Thyroid gland (tissue), 4 donors: ENCODE results near the gene PLXNB1. TPM values are rescaled to one million over a fixed set of nuclear protein-coding genes. Genes with fewer than 3 reads are reported as not detected.

Source experiments
- DNase-seq, 2 donors: peaks; one replicate each; pipeline ENCODE4 v3.0.0-alpha.2; 2019
- H3K27ac ChIP-seq, 3 donors: fragments of 200-600 bp; sonication (generic); 1 replicate in 2 of 3; 2 replicates in 1 of 3; pipeline ENCODE4 v1.5.1; 2016 to 2019; ENCODE audit warnings: mild to moderate bottlenecking in 1 of 3, moderate library complexity in 1 of 3
- H3K27me3 ChIP-seq: fragments of 200-600 bp; sonication (generic); one replicate; pipeline ENCODE4 v1.5.1; 2019
- H3K36me3 ChIP-seq, 2 donors: fragments of 200-600 bp; sonication (generic); one replicate each; pipeline ENCODE4 v1.5.1; 2016 to 2019
- H3K4me1 ChIP-seq, 2 donors: fragments of 200-600 bp; sonication (generic); one replicate each; pipeline ENCODE4 v1.5.1; 2017 to 2019
- H3K4me3 ChIP-seq, 3 donors: fragments of 200-600 bp; sonication (generic); replicated peaks in 1 of 3; 1 replicate in 2 of 3; 2 replicates in 1 of 3; pipeline ENCODE4 v1.5.1; 2016; ENCODE audit warnings: mild to moderate bottlenecking in 1 of 3
- H3K9me3 ChIP-seq: fragments of 200-600 bp; sonication (generic); one replicate; pipeline ENCODE4 v1.5.1; 2017
- CTCF ChIP-seq, 6 experiments: fragments of 200-600 bp in 3 of 6; fragments of 450-650 bp in 3 of 6; sonication (generic) in 3 of 6; IDR thresholded peaks; one replicate each; pipeline ENCODE4 v1.5.1; 2016 to 2019; ENCODE audit warnings: antibody characterized with exemption in 6 of 6, mild to moderate bottlenecking in 2 of 6, inconsistent platforms in 1 of 6, moderate library complexity in 1 of 6
- POLR2A ChIP-seq, 2 donors: fragments of 450-650 bp; IDR thresholded peaks; one replicate each; pipeline ENCODE4 v1.6.1; 2017; ENCODE audit warnings: antibody characterized with exemption in 2 of 2, mild to moderate bottlenecking in 2 of 2, moderate library complexity in 1 of 2
- WGBS, 2 donors: methylation state at CpG; one replicate each; pipeline ENCODE4 v1.1.5; 2017; 5-methylcytosine and 5-hydroxymethylcytosine counted together
- intact Hi-C: fragments of 100-400 bp; cut with DNase I; formaldehyde crosslinking; loops from one replicate; pipeline ENCODE4 v1.15.1; 2023
- total RNA-seq, 4 donors: library from RNA; depleted of rRNA; stranded (reverse); fragments of >200 nt; gene quantifications; one replicate each; pipeline ENCODE4 v1.2.3, GENCODE V29; 2016

Gene PLXNB1
- total RNA-seq, 4 donors from 2014 or later = 126 to 216 (median 138) TPM

DNA sequence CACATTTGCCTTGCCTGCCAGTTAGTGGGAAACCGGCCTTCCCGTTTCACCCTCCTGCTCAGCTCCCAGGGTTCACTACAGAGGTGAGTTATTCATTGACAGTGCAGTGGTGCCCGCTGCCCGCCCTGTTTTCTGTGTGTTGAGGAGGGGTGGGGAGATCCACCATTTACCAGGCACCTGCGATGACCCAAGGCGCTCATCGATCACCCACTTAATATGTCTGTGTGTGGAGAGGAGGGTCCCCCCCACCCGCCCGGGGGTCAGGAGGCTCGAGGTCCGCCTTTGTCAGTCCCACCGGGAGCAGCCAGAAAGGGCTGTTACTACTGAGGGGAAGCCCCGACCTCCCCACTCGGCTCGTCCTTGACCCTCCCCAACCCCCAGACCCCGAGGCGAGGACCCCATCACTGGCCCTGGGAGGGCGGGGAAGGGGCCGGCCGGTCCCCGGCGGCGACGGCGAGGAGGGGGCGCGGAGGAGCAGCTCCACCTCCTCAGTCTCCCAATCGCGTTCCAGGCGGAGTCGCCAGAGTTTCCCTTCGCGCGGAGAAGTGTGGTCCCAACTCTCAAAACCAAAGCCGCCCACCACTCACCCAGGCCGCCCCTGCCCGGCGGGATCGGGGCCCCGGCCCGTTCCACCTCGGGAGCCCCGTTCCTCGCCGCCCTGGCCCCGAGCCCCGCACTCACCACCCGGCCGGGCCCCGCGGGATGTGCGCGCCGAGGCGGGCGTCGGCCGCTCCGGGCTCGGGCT is 1.1 kb downstream of the PLXNB1 start:
- H3K4me3 ChIP-seq = peak overlapping the region; percentile 60 to 95 (median 68)
- H3K4me1 ChIP-seq = peaks cover 61 to 81% of the 10 kb centered on the region in 2 donors
- intact Hi-C loops = no loop called here
- peak overlapping the region; percentile 94 to 96 (median 95) for H3K27ac ChIP-seq
- H3K27me3 ChIP-seq = no peaks in the 10 kb centered on the region
- H3K36me3 ChIP-seq = no peaks in the 10 kb centered on the region
- peak; percentile 65 to 69 for DNase-seq
- H3K9me3 ChIP-seq = no peaks in the 10 kb centered on the region
- no peak for TF ChIP-seq CTCF (IDR thresholded peaks at IDR 0.05)
- peak; percentile 41 to 68 for TF ChIP-seq POLR2A (IDR thresholded peaks at IDR 0.05)
- WGBS, 2 donors = 5 to 8% methylated on average over 12 to 25 of the region's 60 CpGs

DNA sequence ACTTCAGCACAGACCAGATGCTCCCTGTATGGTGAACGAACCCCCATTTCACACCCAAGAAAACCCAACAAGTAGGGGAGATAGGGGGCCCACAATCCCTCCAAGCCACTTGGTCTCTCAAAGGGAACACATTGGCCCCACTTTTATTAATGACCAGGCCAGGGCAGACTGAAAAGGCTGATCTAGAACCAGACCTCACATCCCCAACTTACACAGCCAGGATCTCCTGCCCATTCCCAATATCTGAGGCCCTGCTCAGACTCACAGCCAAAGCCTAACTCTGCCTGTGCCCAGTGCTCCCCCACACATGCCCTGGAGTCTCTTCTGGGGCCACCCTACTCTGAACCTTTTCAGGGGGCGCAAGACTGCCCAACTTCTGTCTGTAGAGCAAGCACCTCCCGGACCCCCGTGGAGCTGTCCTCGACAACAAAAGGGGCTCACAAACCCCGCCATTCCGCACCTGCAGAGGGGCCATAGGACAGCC is 1.8 kb downstream of the PLXNB1 start:
- TF ChIP-seq POLR2A (IDR thresholded peaks at IDR 0.05) (no peak), CTCF (IDR thresholded peaks at IDR 0.05) (no peak)
- peaks cover 55 to 75% of the 10 kb centered on the region in 2 donors for H3K4me1 ChIP-seq
- peaks cover 0 to 2% of the 10 kb centered on the region in 2 donors for H3K36me3 ChIP-seq
- peak overlapping the region; percentile 94 to 96 (median 95) for H3K27ac ChIP-seq
- peak overlapping the region in 1 of 3 donors; percentile 95 for H3K4me3 ChIP-seq
- intact Hi-C loops = no loop called here
- 51 to 73% methylated on average over 4 to 6 of the region's 7 CpGs for WGBS, 2 donors
- DNase-seq = no peak
- no peaks in the 10 kb centered on the region for H3K27me3 ChIP-seq
- no peaks in the 10 kb centered on the region for H3K9me3 ChIP-seq

DNA sequence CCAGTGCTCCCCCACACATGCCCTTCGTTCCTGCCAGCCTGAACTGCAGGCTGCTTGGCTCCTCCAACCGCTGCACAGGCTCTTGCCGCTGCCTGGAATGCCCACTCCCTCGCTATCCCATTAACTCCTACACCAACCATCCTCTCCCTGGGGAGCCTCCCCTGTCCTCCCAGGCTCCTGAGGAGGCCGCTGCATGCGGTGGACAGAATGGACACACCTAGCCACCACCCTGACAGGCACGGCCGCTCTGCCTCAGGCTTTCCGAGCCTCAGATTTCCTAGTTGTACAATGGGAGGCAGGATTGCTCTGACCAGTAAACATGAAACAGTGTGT is 2.3 kb downstream of the PLXNB1 start:
- peak; percentile 54 to 59 for DNase-seq
- intact Hi-C loops = no loop called here
- peaks cover 50 to 69% of the 10 kb centered on the region in 2 donors for H3K4me1 ChIP-seq
- peak overlapping the region; percentile 94 to 96 (median 95) for H3K27ac ChIP-seq
- H3K9me3 ChIP-seq = no peaks in the 10 kb centered on the region
- H3K27me3 ChIP-seq = no peaks in the 10 kb centered on the region
- peaks cover 0 to 4% of the 10 kb centered on the region in 2 donors for H3K36me3 ChIP-seq
- H3K4me3 ChIP-seq = peak overlapping the region in 1 of 3 donors; percentile 95
- TF ChIP-seq POLR2A (IDR thresholded peaks at IDR 0.05) (no peak), CTCF (IDR thresholded peaks at IDR 0.05) (no peak)
- 57 to 65% methylated on average over 9 of the region's 9 CpGs for WGBS, 2 donors

DNA sequence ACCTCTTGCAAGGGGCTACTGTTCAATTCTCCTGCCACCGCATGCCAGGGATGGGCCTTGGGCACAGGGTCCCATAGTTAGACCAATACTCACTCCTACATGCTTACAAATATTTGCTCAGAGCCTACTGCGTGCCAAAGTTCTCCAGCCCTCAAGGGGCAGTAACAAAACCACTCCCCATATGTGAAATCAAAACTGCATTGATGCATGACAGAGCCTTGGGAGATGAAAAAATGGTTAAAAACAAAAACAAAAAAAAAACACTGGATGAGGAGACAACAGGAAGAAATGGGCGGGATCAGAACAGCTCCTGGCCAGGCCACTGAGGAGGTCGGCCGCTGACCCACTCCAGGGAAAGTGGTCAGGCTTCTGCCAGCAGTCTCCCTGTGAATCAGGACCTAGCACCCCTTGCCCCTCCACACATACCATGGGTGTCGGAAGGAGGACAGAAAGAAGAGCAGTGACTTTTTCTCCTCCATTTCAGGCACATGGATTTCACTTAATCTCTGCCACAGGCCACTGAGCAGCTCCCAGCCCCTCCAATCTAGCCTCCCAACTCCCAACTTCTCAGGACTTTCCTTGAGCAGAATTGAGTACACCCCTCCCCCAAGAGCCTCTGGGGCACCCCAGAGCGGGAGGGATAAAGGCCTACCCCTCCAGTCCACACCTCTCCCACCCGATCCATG is 2.8 kb downstream of the PLXNB1 start:
- WGBS, 2 donors = 19 to 25% methylated on average over 8 of the region's 8 CpGs
- H3K27ac ChIP-seq = peak overlapping the region; percentile 94 to 96 (median 95)
- H3K4me3 ChIP-seq = peak overlapping the region in 1 of 3 donors; percentile 95
- no peaks in the 10 kb centered on the region for H3K9me3 ChIP-seq
- H3K27me3 ChIP-seq = no peaks in the 10 kb centered on the region
- peaks cover 50 to 70% of the 10 kb centered on the region in 2 donors for H3K4me1 ChIP-seq
- intact Hi-C loops = no loop called here
- H3K36me3 ChIP-seq = peaks cover 0 to 4% of the 10 kb centered on the region in 2 donors
- TF ChIP-seq POLR2A (IDR thresholded peaks at IDR 0.05) (peak; percentile 27 to 66), CTCF (IDR thresholded peaks at IDR 0.05) (no peak)
- peak; percentile 73 to 74 for DNase-seq
